HG03520 (cell line): Measurements from ENCODE around the gene NOS3.

ENCODE experiments used
- ATAC-seq: cut with Tn5 transposase; IDR thresholded peaks from one replicate; pipeline ENCODE4 v1.9.1; 2021; ENCODE audit warnings: mild to moderate bottlenecking, moderate library complexity; ENCODE audit not compliant: unreplicated experiment

NOS3 gene

DNA sequence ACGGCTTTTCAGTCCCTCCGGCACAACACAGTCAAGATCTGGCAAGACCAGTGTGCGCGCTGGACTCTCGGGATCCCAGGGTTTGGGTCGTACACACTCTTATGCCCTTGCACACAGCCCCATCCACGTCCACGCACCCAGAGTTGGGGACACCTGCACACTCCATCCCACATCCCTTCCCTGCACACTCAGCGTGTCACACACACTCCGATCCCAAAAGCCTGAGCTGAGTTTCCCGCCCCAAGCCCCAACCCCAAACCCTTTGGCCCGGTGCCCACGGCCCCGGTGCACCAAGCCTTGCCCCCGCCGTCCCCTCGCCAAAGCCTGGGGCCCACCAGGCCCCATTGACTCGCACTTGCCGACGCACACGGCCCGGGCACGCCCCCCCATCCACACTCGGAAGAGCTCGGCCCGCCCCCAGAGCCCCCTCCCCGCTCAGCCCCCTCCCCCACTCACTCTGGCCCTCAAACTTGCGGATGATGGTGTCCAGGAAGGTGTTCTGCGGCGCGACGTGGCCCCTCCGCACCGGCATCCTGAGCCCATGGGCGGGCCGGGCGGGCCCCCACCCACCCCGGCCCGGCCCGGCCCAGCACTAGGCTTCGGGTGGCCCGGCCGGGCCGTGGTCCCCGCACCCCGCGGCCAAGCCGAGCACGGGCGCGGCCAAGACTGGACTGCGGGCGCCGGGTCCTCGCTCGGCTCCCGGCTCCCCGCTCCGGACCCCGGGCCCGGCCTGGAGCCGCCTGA is 13.3 kb upstream of the NOS3 start:
- ATAC-seq, result no peak

DNA sequence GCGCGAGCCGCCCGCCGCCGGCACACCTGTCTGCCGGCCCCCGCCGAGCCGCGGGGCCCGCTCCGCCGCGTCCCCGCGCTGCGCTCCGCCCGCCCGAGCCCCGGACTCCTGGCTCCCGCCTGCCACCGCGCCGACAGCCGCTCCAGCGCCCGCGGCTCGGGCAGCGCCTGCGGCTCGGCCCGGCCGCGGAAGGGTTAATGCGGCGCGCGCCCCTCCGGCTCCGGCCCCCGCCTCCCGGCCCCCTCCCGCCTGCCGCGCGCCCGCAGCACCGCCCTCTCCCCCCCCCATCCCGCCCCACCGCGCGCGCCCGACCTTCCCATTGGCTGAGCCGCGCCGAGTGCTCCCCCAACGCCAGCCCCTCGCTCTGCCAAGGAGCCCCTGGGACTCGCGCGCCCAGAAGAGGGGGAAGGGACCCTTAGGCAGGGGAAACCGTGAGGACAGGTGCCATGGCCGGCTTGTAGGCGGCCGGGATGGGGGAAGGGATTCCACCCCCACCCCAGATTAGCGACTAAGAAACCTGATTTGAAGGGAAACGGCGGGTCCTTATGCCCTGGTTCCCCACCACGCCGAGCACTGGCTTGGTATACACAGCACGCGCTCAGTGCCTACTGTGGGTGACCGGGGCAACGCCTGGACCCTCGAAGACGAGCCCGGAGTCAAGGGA is 12.6 kb upstream of the NOS3 start, which contains the start of gene KCNH2:
Gene KCNH2 (minus strand): TSS at position 196 of the 664 bp plus-strand sequence. CDS start 408 bp downstream, outside the sequence.
- no peak for ATAC-seq

DNA sequence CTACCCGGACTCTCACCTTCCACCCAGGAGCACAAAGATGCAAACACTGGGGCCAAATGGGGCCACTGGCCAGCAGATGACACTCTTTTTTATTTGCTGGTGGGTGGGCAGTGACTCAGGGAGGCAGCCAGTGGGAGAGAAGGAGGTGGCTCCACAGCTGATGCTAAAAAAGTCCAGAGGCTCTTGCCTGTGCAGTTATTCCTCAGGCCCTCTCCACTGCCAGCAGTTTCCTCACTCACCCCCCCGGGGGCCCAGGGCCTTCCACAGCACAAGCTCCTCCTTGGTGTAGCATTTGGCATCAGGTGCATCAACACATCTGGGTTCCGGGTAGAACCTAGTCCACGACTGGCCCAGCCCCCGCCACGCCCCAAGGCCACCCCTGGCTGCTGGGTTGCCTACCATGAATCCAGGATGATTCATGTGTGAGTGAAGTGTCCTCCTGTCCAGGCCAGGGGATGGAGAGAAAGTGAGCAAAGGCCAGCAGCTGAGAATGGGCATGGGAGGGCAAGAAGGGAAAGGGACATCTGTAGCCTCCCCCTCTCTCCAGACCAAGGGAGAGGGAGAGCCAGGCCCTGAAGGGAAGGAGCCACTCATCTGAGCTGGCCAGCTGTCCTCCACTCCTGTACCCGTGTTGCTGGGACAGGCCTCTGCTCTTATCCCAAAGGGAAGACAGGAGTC is 11.0 kb upstream of the NOS3 start:
- ATAC-seq, result no peak

DNA sequence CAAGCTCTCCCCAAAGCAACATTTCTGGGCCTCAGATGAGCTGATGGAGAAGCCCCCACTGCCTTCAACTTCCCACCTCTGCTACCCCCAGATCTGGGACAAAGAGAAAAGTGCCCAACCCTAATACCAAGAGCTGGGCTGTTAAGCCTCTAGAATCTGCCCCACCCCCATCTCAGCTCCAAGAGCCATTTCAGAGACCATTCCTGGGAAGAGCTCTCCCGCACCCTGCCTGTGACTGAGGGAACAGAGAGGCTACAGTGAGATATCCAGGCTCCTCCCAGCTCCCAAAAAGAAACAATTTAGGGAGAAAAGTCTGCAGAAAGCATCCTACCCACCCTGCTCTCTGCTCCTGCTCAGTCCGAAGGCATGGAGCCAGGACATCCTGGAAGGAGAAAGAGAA is 10.2 kb upstream of the NOS3 start:
- no peak for ATAC-seq

DNA sequence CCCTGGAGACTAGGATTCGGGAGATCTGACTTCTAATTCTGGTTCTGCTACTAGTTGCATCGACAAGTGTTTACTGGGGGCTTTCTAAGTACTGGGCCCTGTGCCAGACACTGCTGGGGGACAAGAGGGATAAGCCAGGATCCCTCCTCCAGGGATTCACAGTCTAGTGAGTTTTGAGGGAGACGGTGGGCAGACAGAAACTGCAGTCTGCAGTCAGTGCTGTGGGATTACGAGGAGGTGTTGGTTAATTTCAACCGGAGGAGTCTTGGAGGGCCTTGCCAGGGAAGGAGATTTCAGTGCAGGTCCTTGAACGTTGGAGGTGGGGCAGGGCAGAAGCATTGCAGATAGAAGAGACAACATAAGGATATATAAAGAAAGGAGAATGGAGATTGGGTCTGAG is 9.2 kb upstream of the NOS3 start:
- ATAC-seq, result no peak

DNA sequence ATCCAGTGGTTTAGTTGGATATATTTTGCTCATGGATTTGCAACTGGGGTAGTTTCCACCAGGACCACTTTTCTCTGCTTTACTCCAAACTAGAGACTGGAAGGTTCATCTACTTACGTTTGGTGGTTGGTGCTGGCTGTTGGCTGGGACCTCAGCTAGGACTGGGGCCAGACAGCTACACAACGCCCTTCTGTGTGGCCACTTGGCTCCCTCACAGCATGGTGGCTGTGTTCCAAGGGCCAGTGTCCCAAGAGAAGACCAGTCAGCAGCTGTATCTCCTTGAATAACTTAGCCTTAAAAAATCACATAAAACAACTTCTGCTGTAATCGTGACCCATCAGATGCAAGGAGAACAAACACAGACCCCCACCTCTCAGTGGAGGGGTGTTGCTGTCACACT is 8.5 kb upstream of the NOS3 start:
- no peak for ATAC-seq

DNA sequence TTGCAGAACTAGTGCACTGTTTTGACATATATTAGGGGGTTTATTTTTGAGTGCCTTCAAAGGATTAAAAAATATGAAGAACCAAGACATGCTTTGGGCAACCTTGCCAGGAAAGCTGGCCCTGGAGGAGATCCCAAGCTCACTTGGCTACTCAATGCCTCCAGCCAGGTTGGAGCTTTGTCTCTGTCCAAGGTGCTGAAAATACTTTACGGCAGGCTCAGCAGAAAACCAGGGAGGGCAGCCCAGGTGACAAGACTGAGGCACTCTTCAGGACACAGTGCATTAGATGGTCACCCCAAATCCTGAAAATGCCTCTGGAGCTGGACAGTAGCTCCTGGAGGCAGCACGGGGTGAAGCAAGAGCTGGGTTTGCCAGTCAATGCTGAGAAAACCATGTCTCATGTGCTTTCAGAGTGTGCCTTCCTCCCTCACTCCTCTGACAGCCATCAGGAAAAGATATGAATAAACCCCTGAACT is 6.9 kb upstream of the NOS3 start:
- no peak for ATAC-seq

DNA sequence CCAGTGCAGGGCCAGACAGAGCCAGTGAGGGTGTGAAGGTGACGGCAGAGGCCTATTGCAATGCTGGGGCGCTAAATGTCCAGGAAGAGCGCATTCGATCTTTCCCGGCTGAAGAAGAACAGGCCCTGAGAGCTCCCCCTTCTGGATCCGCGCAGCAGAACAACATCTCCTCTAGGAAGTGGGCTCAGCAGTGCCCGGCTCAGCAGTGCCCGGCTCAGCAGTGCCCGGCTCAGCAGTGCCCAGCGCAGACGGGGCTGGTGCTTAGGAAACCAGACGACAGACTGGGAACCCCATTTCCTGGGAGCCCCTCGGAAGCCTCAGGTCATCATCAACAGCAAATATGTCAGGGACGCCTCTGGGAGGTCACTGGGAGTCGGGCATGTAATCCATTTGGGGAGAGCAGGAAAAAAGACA is 4.7 kb upstream of the NOS3 start:
- no peak for ATAC-seq

DNA sequence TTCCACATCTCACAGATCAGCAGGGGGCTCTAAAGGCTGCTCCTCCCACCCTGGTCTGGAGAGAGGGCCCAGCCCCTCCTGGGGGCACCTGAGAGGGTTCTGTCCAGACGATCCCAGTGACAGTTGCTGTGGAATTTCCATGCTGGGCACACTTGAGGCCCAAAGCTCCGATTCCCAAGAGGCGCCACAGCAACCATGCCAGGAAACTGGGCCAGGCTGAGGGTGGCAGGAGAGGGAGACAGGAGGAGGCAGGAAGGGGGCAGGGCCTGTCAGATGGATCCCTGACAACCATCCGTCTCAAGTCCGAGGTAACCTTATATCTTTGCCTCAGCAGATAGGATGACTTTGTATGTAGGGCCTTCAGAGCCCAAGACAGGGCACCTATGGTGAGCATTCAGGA is 4.3 kb upstream of the NOS3 start:
- ATAC-seq, result no peak

DNA sequence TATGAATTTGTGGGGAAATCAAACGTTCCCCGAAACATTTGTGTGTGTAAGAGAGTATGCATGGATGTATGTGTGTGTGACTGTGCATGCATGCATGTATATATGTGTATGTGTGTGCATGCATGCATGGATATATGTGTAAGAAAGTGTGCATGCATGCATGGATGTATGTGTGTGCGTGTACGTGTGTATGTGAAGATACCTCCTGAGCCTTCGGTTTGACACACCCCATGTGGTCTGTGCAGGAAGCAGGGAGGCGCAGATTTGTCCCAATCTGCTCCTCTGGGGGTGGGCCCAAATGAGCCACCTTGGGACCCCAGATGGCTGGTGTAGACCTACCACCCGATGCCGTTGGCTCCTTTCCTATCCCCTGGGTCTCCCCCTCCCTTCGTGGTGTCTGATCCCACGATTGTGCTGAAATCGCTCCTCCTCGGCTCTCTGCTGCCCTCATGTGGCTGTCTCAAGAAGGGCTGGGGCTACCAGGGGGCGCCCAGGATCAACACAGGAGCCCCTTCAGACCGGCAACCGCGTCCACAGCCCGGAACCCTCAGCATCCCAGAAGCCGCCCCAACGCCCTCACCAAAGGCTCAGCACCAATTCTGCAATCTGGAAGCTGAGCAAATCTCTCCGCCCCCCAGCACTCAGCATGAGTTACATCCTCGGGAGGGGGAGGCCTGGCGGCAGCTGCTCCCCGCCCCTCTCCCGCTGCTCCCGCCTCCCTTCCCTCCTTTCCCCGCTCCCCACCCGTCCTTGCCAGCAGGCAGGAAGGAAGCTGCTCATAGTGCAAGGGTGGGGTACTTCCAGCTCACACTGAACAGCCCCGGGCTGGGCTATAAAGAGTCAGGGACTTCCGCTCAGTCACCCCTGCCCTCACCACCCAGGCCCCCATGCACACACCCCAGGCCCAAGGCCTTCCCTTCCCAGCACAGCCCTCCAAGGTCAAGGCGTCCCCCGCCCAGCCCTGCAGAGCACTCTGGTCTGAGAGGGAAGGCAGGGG is 2.3 kb upstream of the NOS3 start:
- ATAC-seq, result no peak

DNA sequence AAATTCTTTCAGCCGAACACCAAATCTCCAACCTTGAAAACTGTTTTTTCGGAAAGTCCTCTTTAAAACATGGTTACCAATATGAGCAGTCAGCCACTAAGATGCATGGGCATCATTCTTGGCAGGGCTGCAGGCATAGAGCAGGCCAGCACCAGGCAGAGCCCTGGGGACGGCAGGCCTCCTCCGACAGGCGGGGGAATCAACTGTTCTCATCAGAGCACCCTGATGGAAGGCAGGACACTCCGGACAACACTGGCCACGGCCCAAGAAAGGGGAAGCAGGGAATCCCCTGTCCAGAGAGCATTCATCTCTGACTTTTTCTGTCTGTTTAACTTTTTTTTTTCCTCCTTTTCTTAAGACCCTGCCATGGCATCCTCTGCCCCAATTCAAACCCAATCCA is 1.4 kb upstream of the NOS3 start:
- ATAC-seq, result no peak

DNA sequence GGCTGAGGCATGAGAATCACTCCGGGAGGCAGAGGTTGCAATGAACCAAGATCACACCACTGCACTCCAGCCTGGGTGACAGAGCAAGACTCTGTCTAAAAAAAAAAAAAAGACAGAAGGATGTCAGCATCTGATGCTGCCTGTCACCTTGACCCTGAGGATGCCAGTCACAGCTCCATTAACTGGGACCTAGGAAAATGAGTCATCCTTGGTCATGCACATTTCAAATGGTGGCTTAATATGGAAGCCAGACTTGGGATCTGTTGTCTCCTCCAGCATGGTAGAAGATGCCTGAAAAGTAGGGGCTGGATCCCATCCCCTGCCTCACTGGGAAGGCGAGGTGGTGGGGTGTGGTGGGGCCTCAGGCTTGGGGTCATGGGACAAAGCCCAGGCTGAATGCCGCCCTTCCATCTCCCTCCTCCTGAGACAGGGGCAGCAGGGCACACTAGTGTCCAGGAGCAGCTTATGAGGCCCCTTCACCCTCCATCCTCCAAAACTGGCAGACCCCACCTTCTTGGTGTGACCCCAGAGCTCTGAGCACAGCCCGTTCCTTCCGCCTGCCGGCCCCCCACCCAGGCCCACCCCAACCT is 1.3 kb downstream of the NOS3 start:
- ATAC-seq, result no peak

DNA sequence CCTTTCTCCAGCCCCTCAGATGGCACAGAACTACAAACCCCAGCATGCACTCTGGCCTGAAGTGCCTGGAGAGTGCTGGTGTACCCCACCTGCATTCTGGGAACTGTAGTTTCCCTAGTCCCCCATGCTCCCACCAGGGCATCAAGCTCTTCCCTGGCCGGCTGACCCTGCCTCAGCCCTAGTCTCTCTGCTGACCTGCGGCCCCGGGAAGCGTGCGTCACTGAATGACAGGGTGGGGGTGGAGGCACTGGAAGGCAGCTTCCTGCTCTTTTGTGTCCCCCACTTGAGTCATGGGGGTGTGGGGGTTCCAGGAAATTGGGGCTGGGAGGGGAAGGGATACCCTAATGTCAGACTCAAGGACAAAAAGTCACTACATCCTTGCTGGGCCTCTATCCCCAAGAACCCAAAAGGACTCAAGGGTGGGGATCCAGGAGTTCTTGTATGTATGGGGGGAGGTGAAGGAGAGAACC is 2.1 kb downstream of the NOS3 start:
- ATAC-seq, result peak; percentile 68

DNA sequence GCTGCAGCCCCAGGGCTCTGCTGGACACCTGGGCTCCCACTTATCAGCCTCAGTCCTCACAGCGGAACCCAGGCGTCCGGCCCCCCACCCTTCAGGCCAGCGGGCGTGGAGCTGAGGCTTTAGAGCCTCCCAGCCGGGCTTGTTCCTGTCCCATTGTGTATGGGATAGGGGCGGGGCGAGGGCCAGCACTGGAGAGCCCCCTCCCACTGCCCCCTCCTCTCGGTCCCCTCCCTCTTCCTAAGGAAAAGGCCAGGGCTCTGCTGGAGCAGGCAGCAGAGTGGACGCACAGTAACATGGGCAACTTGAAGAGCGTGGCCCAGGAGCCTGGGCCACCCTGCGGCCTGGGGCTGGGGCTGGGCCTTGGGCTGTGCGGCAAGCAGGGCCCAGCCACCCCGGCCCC is 2.7 kb downstream of the NOS3 start:
- no peak for ATAC-seq

DNA sequence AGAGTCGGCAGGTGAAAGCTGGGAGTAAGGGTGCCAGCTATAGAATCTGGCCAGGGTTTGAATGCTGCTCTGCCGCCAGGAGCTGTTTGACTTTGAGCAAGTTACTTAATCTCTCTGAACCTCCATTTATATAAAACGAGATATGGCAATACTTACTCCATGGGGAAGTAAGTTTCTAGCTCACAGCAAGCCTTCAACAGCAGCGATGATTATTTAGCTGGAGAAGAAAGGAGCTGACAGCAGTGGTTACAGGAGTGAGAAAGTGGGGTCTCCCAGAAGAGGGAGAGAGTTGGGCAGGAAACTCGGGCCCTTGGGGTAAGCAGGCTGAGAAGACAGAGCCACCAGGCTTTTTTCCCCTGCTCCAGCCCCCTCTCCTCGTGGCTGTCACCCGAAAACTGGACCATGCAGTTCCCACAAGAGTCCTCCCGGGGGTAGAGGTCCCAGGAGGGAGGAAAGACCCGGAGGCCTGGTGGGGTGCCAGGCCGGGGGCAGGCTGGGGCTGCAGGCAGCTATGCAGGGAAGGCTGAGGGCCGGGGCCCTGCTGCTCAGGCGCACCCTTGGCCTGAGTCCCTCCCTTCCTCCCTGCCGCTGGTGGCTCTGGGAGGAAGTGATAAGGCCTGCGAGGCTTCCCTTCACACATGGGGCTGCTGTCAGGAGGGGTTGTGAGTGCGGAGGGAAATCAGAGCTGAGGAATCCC is 3.5 kb downstream of the NOS3 start:
- no peak for ATAC-seq

DNA sequence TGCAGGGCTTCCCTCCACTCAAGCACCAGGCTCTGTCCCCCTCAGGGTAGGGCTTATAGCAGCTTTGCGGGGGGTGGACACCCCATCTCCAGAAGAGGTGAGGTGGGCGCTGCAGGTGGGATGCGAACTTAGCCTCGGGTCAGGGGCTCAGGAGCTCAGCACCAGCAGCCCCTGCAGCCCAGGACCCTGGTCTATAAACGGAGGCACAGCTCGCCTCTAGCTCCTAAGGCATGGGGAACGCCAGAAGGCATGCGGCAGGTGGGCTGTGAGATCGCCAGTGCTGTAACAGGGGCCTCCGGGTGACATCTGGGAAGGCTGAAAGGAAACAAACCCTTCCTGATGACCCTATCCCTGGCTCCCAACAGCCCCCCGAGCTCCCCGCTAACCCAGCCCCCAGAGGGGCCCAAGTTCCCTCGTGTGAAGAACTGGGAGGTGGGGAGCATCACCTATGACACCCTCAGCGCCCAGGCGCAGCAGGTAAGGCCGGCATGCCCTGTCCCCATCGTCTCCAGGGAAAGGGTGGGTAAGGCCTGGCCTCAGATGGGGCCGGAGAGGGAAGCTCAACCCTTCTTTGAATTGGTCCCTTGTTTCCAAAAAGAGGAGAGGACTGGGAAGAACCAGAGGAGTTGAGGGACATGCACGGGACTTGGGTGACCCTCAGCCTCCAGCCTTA is 4.2 kb downstream of the NOS3 start:
- no peak for ATAC-seq

DNA sequence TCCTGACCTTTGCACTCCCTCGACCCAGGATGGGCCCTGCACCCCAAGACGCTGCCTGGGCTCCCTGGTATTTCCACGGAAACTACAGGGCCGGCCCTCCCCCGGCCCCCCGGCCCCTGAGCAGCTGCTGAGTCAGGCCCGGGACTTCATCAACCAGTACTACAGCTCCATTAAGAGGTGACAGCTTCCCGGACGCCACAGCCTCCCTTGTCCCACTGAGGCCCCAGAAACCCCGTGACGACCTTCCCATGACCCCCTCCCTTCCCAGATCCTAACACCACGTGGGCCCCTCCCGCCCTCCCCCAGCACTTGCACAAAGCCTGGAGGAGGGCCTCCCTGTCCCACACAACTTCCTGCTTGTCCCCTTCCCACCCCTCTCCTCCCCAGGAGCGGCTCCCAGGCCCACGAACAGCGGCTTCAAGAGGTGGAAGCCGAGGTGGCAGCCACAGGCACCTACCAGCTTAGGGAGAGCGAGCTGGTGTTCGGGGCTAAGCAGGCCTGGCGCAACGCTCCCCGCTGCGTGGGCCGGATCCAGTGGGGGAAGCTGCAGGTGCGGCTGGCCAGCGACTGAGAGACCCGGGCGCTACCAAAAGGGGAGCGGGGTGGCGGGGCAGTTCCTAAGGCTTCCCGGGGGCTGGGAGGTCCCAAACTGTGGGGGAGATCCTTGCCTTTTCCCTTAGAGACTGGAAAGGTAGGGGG is 5.7 kb downstream of the NOS3 start:
- ATAC-seq, result no peak

DNA sequence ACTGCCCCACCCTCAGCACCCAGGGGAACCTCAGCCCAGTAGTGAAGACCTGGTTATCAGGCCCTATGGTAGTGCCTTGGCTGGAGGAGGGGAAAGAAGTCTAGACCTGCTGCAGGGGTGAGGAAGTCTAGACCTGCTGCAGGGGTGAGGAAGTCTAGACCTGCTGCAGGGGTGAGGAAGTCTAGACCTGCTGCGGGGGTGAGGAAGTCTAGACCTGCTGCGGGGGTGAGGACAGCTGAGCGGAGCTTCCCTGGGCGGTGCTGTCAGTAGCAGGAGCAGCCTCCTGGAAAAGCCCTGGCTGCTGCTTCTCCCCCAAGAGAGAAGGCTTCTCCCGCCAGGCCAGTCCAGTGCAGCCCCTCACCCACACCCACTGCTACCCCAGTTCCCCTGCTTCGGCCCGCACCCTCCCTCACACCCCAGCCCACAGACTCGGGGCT is 6.3 kb downstream of the NOS3 start:
- no peak for ATAC-seq
